GM10266 (cell line): ENCODE measurements around the gene ARHGEF7.
A peak's percentile ranks its signal among the peaks of the same experiment; 100 is the strongest.

Source experiments
- DNase-seq: peaks from one replicate; pipeline ENCODE4 v3.0.0; 2012; ENCODE audit errors: extremely low spot score
- TF ChIP-seq, protein P1 (sequence below): IDR thresholded peaks from 2 replicates; pipeline ENCODE4 v1.5.1; 2012; ENCODE audit warnings: mild to moderate bottlenecking, low read depth; ENCODE audit not compliant: control insufficient read depth, insufficient read depth; ENCODE audit errors: missing control alignments

Gene ARHGEF7

DNA sequence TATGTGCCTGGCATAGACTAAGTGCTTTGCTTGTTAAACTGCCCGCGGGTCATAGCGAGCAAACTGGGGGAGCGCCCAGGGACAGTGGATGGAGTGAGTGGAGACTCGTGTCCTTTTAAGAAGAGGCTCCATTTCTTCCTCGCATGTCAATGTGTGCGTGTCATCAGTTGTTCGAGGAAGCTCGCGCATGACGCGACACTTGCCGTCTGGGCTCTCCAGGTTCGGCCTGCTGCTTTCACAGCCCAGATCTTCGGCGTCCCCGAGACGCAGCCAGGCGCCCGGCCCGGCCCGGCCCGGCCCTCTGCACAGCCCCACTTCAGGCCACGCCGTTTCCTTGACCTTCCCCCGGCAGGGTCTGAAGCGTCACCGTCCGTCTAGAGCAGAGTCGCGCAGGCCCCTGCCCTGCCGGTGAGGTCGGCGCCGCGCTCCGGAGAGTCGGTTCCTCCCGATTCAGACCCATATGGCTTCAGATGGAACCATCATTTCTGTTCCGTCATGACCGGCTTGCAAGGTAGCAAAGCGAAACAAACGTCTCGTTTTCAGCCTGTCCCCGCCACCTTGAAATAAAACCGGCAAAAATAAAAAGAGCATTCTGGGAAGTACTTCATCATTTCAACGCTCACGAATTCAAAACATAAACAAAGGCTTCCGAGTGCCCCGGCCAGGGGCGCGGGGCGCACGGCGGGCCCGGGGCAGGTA is 599 bp upstream of the ARHGEF7 start:
- TF ChIP-seq, protein P1, sequence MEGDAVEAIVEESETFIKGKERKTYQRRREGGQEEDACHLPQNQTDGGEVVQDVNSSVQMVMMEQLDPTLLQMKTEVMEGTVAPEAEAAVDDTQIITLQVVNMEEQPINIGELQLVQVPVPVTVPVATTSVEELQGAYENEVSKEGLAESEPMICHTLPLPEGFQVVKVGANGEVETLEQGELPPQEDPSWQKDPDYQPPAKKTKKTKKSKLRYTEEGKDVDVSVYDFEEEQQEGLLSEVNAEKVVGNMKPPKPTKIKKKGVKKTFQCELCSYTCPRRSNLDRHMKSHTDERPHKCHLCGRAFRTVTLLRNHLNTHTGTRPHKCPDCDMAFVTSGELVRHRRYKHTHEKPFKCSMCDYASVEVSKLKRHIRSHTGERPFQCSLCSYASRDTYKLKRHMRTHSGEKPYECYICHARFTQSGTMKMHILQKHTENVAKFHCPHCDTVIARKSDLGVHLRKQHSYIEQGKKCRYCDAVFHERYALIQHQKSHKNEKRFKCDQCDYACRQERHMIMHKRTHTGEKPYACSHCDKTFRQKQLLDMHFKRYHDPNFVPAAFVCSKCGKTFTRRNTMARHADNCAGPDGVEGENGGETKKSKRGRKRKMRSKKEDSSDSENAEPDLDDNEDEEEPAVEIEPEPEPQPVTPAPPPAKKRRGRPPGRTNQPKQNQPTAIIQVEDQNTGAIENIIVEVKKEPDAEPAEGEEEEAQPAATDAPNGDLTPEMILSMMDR, result no peak
- peak; percentile 65 for DNase-seq

DNA sequence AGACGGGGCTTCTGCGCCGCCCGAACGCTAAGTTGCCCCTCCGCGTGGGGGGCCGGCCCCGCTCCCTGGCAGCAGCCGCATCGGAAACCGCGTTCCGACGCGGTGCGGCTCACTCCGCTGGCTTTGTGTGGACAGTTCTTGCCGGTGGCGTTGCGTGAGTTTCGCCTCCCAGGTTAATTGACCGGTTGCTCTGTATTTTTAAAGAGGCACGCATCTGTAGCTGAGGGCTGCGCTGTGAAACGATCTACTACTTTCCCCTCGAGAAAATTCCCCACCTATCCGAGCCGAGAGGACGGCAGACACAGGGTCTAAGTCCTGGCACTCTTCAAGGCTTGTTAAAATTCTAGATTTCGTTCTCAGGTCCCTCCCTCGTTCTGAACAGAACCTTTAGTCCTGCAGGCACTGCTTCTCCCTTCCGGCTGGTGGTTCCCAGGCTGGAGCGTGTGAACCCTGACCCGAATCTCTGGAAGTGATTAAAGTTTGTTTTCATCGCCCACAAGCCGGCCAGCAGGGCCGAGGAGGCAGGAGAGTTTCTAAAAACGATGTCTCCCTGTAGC is 933 bp downstream of the ARHGEF7 start:
- TF ChIP-seq, protein P1, result no peak
- DNase-seq, result no peak

DNA sequence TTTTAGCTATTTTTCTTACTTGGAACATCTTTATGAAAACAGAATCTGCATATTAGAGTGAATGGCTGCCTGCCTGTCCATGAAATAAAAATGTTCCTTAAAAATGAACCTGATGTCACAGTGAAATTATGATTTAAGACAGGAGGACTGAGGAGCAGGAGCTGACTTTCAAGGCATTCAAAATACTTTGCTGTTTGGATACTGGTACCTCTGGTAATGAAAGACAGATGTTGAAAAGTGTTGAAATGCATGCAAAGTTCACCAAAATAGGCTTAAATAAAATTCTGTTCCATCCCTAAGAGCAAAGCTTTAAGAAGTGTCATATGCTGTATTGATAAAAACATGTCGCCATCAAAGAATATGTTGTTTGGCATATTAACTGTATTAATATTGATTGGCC is 1.7 kb downstream of the ARHGEF7 start:
- TF ChIP-seq, protein P1, result no peak
- DNase-seq, result no peak

DNA sequence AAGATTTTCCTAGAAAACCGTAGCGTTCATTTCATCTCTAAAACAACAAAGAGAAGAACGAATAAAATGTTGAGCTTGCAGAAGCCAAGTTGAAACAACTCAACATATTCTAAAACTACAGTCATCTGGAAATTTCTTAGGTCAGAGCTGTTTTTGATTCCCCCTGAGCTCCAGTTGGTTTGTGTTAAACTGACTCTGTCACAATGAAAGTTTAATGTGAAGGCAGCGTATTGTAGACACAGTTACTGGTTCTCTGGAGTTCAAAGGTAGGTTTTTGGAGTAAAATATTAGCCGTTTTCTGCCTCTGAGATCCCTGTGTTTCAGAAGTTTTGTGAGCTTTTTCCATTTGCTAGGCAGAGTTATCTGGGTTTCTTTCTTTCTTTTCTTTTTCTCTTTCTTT is 2.2 kb downstream of the ARHGEF7 start:
- TF ChIP-seq, protein P1, result no peak
- DNase-seq, result no peak

DNA sequence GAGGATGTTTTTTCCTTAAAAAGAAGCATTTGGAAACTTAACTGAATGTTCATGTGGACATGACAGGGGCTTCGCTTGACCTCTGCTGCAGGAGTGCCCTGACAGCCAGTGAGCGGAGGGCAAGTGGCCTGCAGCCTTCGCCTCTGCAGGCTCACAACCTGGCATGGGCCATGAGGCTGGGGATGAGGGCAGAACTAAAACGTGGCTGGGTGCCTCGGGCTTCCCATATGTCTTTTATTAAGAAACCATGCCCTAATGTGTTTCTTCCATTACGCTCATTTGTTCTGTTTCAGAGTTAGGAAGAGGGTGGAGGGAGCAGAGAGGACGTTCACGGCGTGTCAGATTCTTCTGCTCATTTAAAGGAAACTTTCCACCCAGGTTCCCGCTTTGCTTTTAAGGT is 2.9 kb downstream of the ARHGEF7 start:
- DNase-seq, result no peak
- TF ChIP-seq, protein P1, result no peak

DNA sequence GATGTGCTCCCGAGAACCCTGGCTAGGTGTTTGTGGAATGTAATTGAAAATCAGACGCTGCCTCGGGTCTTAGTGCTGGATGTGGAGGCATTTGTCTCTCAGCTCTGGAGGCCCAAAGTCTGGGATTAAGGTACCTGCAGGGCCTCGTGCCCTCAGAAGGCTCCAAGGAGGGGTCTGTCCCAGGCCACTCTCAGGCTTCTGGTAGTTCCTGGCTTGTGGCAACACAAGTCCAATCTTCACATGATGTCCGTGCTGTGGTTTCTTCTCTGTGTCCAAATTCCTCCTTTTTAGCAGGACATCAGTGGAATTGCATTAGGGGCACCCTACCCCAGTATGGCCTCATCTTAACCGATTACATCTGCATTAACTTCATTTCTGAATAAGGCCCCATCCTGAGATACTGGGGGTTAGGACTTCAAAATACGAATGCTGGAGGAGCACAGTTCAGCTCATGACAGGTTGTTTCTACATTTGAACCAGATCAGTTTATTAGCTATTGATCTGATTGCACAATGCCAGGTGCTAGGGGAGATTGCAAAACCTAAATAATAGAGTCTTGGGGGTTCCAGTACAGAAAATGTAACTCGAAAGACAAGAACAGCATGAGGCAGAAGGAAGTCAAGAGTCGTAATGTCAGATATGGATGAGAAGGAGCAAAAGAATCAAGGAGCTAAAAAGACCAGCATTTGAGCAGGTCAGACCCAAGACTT is 3.9 kb downstream of the ARHGEF7 start:
- DNase-seq, result no peak
- TF ChIP-seq, protein P1, result no peak

DNA sequence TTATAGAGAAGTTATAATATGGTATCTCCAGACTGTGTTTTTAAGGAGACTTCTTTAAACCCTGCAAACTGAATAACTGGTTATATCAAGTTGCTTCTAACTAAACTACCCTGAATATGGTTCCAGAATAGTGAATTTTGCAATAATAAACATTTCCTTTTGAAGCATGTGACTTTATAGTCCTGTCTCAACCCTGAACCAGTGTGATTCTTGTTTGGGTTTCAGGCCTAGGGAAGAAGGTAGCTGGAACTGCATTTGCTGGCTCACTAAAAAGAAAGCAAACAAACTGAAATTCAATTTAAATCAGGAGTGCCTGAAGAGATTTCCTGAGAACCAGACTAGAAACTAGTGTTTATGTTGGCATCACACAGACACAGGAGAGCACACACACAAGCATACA is 4.9 kb downstream of the ARHGEF7 start:
- no peak for DNase-seq
- TF ChIP-seq, protein P1, result no peak
